Measurements from ENCODE around the gene C11orf68. TPM values are rescaled to one million over a fixed set of nuclear protein-coding genes. Genes with fewer than 3 reads are reported as not detected.

Gene C11orf68
- total and polyA plus RNA-seq, 9 of the 15 experiments (the other 6 are each of a cell fraction or from before 2014, with no cell fraction given), result 3.6 to 35.9 (median 12.8) TPM

DNA sequence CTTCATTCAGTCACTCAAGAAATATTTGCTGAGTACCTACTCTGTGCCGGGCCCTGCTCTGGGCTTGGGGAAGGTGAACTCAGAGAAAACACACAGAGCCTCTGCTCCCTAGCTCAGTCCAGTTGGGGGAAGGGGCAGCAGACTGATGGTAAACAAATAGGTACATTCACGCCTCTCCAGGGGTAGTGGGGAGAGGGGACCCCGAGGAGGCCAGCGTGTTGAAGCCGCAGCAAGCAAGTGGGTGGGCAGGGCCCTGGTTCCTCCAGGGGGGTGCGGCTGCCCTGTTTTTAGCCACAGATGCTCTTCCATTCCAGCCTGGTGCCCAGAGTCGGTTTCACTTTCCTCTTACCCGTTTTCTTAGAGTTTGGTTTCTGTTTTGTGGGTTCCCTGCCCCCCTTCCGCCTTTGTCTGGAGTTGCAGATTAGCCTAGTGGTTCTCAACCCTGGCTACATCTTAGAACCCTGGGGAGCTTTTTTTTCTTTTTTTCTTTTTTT lies 9.1 kb upstream of the C11orf68 start:
- CTCF ChIA-PET (ENCODE audit: low intra/inter-chr PET ratio), result no interaction called here
- no peaks in the 10 kb centered on the region for H3K27me3 ChIP-seq (ENCODE audit: control insufficient read depth in 2 of 2, insufficient read depth in 2 of 2, low read length in 2 of 2)
- BruUV-seq (replicated peaks), result no TSS peak
- peaks cover 23 to 42% of the 10 kb centered on the region in 2 experiments; a peak in 4 of 5 replicates for H3K4me1 ChIP-seq (replicated peaks in 1 of 2; ENCODE audit: control insufficient read depth in 2 of 2, insufficient read depth in 2 of 2, low read length in 2 of 2)
- H2AFZ ChIP-seq (ENCODE audit: low read depth, low read length), result peak overlapping the region; percentile 85
- POLR2A ChIA-PET, result interaction anchor here (0.5 to 1.8 kb wide), 6 partner anchors 10 to 428 kb away, joined by 3 to 5 read pairs (median 3); partner anchors contain the start of gene CCDC85B
- intact Hi-C loops (cut with micrococcal nuclease) (no loop called here), in situ Hi-C loops (cut with MboI) (no loop called here)
- no peaks in the 10 kb centered on the region for H4K20me1 ChIP-seq (replicated peaks; ENCODE audit: control insufficient read depth, insufficient read depth, low read length)
- H3K27ac ChIP-seq (ENCODE audit: extremely low read depth, low read depth, low read length), result peak overlapping the region; percentile 47
- no peak for FAIRE-seq
- H3K4me3 ChIP-seq, result no peak overlapping the region; the same call in 1 of the 2 replicates
- peak; percentile 14 to 64 (median 36) for DNase-seq (ENCODE audit: extremely low read depth in 1 of 4, low spot score in 3 of 4)
- no peaks in the 10 kb centered on the region for H3K79me2 ChIP-seq (ENCODE audit: control insufficient read depth, insufficient read depth, low read length)
- WGBS (ENCODE audit: insufficient coverage, low coverage, missing lambda C conversion rate), result 43% methylated on average over 9 of the region's 9 CpGs
- H3K4me2 ChIP-seq (ENCODE audit: insufficient read depth, low read length), result peak overlapping the region; percentile 66
- peak; percentile 52 for ATAC-seq
- H3K9ac ChIP-seq (ENCODE audit: insufficient read depth in 1 of 2, low read depth in 2 of 2, low read length in 2 of 2), result peak overlapping the region; percentile 32 to 44; a peak in 3 of 4 replicates
- H3K9me3 ChIP-seq (replicated peaks; ENCODE audit: control insufficient read depth, insufficient read depth, low read depth, low read length), result no peaks in the 10 kb centered on the region
- peaks cover 3% of the 10 kb centered on the region; the same call in 1 of the 3 replicates for H3K36me3 ChIP-seq (ENCODE audit: control insufficient read depth, insufficient read depth, low read length)
- no peaks in the 10 kb centered on the region for H3K9me1 ChIP-seq (ENCODE audit: control insufficient read depth, insufficient read depth, low read length)
- TF ChIP-seq, protein P1, sequence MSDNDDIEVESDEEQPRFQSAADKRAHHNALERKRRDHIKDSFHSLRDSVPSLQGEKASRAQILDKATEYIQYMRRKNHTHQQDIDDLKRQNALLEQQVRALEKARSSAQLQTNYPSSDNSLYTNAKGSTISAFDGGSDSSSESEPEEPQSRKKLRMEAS (CRISPR knock-in tag; IDR thresholded peaks at IDR 0.05), result peak; percentile 13; the same call in 1 of the 2 replicates
- TF ChIP-seq EHMT2 (IDR thresholded peaks at IDR 0.05) (no peak), PHF8 (IDR thresholded peaks at IDR 0.05; ENCODE audit: borderline replicate concordance, low read length) (peak; percentile 27; the same call in 1 of the 2 replicates), SREBF2 (CRISPR knock-in tag; IDR thresholded peaks at IDR 0.05) (no peak), ELF4 (CRISPR knock-in tag; IDR thresholded peaks at IDR 0.05) (peak; percentile 33; the same call in 1 of the 2 replicates), TCF3 (CRISPR knock-in tag; IDR thresholded peaks at IDR 0.05) (peak; percentile 52), RCOR1 (IDR thresholded peaks at IDR 0.05; ENCODE audit: borderline replicate concordance in 1 of 2, low read depth in 2 of 2, low read length in 2 of 2) (no peak), ZNF197 (CRISPR knock-in tag; IDR thresholded peaks at IDR 0.05; ENCODE audit: low read depth) (0 out of 2 replicates have a peak, but pooled peaks have one; percentile 53), ZNF589 (CRISPR knock-in tag; IDR thresholded peaks at IDR 0.05; ENCODE audit: low read depth) (peak; percentile 78; the same call in 1 of the 2 replicates), COPS2 (conservative IDR thresholded peaks at IDR 0.05) (no peak), MTA1 (IDR thresholded peaks at IDR 0.05; ENCODE audit: borderline replicate concordance) (0 out of 2 replicates have a peak, but pooled peaks have one; percentile 55), FOXK2 (conservative IDR thresholded peaks at IDR 0.05 in 1 of 2, IDR thresholded peaks at IDR 0.05 in 1 of 2; ENCODE audit: low read depth in 2 of 2) (peak in 1 of 2 experiments; percentile 6; a peak in 1 of 4 replicates), ZFX (CRISPR knock-in tag; IDR thresholded peaks at IDR 0.05) (peak; percentile 44), NCOA1 (IDR thresholded peaks at IDR 0.05; ENCODE audit: low read depth) (no peak), FOXK1 (CRISPR knock-in tag; IDR thresholded peaks at IDR 0.05; ENCODE audit: borderline replicate concordance) (no peak)
- TF ChIP-seq, protein P2, sequence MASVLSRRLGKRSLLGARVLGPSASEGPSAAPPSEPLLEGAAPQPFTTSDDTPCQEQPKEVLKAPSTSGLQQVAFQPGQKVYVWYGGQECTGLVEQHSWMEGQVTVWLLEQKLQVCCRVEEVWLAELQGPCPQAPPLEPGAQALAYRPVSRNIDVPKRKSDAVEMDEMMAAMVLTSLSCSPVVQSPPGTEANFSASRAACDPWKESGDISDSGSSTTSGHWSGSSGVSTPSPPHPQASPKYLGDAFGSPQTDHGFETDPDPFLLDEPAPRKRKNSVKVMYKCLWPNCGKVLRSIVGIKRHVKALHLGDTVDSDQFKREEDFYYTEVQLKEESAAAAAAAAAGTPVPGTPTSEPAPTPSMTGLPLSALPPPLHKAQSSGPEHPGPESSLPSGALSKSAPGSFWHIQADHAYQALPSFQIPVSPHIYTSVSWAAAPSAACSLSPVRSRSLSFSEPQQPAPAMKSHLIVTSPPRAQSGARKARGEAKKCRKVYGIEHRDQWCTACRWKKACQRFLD (CRISPR knock-in tag; IDR thresholded peaks at IDR 0.05), result peak; percentile 69
